Stimulated activated CD4-positive, alpha-beta T cell treated with anti-CD3 and anti-CD28 coated beads, Interleukin-1b, Interleukin-23, amount 100 ng/mL, for 4 hours (primary cell): ENCODE results near the gene RNF220.

ENCODE experiments used
- DNase-seq, 2 donors: peaks; one replicate each; pipeline ENCODE4 v3.0.0-alpha.2; 2020; ENCODE audit warnings: low read depth in 2 of 2

Gene RNF220

GRCh38 chr1:44587796-44588460 lies 182.9 kb downstream of the RNF220 start:
- no peak for DNase-seq

DNA sequence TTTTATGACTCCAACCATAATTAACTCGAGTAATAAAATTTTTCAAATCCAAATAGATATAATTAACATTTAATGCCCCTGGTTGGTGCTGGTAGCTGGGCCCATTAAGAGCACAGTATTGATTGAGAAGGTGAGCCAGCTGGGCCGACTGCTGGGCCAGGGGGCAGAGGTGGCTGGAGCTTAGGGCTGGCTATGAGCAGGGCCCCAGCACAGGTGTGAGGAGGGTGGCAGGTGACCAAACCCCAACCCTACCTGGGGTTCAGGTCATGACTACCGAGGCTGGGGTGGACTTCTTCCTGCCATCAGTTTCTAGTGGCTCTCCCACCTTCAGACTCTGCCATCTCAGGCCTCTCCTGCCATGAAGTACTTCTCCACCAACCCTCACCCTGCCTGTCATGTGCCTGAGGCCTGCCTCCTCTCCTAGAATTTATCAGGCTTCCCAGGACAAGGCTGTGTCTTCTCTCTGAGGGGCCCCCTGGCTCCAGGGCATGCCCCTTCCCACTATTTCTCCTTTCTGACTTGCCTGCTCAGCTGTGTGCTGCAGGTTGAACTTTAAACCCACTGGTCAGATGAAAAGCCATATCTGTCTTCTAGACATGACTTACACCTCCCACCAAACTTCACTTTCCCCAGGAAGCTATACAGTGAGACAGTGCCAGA lies 183.6 kb downstream of the RNF220 start:
- DNase-seq = no peak

DNA sequence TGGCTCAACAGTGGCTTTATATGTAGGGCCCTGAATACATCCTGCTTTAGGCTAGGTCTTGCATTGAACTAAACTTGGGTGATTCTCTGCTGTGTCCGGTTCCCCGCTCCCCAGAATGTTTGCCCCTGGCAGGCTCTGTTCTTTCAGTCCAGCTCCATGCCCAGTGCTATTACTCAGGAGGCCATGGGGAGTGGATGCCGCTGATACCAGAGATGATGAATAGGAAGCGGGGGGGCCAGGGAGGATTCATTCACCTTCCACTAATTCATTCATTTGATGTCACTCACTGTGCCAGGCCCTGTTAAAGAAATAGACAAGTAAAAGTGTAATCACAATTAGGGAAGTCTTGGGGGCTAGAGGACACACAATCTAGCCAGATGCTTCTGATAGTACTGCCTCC lies 185.4 kb downstream of the RNF220 start:
- DNase-seq = no peak

DNA sequence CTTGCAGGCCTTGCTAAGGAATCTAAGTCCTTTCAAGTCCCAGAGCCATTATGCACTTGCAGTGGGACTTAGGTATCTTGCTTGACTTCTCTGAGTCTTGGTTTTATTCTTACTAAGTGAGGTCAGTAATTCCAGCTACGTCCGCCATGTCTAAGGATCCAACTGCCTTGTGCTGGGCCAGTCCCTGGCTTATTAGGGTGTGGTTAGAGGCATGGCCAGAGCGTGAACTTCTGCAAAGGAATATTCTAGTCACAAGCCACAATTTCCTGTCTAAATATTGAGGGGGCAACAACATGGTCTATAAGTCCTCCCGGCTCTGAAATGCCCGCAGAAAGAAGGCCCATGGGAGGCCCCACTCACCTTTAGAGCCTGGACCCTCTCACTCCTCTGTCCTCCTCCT lies 186.3 kb downstream of the RNF220 start:
- DNase-seq = no peak

GRCh38 chr1:44592208-44593145 lies 187.4 kb downstream of the RNF220 start:
- DNase-seq = no peak

DNA sequence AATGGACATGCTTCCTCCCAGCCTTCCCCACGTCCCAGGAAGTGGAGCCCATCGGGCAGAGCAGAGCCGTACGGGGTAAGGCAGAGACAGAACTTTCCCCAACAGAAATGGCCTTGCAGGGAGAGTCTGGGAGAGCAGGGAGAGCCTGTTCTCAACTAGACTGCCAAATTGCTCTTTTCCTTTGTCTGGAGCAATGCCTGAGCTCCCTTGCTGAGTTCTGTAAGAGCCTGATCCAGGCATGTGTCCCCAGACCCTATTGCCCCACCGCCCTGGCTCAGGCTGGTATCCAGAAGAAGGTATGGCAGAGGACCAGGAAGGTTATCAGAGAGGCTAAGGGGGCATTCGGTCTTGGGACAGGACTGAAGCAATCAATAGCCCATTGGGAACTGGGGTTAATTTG lies 189.3 kb downstream of the RNF220 start:
- no peak for DNase-seq

GRCh38 chr1:44594871-44595735 lies 190.0 kb downstream of the RNF220 start:
- DNase-seq = peak; percentile 70 to 79

- no peak for DNase-seq
Observed at GRCh38 chr1:44596511-44596910, 191.5 kb downstream of the RNF220 start.

- DNase-seq = no peak
Observed at GRCh38 chr1:44598167-44598566, 193.1 kb downstream of the RNF220 start.

DNA sequence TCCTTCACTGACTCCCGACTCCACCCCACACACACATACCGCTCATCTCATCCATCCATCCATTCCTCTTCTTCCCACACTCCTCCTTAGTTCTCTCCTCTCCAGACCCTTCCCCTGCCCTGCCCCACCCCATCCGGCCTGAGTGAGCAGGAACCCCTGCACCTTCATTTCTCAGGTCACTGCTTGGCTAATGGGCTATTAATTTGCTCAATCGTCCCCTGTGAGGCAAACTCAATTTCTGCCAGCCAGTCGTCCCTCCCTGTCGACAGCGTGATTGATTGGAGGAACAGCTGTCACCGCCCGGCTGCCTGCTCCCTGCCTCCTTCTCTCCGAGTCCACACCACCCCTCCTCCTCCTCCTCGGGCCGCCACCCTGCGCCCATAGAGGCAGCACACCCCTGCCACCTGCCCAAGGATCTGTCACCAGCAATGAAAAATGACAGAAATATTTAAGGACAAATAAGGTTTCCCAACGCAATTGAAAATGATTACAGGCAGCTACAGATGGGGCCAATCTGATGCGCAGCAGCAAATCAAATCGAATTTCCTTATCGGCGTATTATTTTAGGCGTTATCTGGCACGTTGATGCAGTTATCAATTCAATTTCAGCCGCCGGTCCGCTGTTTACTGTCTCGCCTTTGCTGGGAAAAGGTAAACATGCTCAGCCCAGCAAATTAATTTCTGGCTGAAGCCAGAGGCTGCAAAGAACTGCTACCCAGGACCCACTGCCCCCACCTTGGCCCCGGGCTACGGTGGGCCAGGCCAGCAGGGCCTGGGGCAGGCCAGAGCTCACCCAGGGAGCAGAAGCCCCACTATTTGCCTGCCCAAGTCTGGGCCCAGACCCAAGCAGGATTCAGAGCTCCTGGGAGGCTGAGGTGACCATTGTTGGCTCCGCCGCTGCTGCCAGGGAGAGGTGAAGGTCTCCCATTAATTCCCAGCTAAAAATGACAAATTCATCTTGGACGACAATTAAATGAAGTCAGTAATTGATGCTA lies 197.9 kb downstream of the RNF220 start:
- DNase-seq = no peak

GRCh38 chr1:44603718-44604117 lies 198.7 kb downstream of the RNF220 start:
- DNase-seq = no peak

DNA sequence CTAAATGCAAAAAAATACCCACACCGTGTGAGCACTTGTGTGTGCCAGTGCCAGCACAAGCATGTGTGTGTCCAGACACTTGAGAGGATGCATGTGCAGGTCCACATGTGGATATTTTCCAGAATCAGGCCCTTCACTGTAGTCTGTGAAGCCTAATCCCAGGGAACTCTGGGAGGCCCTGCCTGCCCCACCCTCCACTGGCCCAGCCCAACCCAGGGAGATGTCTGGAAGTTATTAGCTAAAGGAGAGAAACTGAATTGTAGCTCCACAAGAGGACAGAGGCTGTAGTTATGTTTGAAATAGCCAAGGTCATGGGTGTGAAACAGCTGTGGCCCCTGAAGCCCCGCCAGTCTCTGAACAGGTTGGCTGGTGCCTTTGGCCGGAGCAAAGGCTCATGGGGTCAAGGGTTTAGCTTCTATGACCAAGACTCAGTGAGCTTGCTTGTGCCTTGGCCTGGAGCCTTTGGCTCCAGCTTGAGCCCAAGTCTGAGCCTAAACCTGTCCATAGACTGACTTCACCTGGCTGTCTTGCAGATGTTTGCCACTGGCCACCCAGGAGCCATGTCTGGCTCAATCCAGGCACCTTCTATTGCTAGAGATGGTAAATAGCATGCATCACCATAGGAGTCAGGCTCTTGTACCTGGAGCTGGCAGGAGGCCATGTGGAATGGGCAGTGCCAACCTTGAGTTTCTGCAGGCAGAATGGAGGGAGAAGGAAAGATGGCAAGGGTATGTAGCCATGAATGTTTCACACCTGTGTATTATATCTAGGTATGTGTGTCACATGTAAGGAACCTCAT lies 199.3 kb downstream of the RNF220 start:
- DNase-seq = no peak

DNA sequence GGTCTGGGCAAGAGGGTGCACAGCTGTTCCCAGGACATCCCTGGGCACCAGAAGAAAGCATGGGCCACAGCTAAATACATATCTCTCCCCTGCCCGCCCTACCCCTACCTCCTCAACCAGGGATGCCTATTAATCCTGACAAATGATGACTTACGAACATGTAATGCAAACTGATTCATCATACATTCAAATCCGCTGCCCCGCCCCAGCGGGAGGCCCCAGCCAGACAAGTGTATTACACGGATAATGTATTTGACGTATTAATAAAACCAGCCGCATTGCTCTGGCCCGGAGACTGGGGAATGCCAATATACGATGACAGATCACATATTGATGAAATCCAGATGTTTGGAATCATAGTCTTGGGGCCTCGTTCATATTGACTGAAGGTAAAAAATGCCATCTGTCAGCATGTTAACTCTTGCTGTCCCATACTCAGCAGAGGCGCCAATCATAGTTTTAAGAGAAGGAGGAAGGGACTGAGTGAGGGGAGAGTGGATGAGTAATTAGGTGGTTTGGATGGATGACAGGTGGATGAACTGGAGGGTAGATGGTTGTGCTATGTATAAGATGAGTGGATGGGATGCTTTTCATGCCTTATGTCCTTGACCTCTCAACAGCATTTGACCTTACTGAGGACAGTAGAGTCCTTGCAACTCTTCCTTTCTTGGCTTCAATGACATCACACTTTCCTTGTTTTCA lies 201.0 kb downstream of the RNF220 start:
- DNase-seq = no peak

DNA sequence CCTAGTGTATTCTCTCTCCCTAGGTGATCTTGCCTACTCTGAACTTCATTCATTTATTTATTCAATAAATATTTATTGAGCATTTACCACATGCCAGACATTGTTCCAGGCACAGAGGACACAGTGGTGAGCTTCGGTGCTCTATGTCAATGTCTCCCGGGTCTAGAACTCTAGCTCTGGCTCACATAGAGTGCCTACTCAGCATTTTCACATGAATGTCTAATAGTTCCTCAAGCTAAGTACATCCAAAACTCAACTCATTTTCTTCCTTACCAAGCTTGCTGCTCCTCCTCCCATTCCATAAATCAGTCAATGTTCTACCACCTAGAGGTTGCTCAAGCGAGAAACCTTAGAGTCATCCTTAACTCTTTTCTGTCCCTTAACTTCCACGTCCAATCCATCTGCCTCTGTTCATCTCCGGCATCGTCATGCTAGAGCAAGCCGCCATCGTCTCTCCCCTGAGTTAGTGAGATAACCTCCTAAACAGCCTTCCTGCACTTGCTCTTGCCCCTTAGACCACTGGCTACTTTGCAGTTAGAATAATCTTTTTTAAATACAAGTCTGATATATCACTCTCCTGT lies 201.7 kb downstream of the RNF220 start:
- DNase-seq = no peak

DNA sequence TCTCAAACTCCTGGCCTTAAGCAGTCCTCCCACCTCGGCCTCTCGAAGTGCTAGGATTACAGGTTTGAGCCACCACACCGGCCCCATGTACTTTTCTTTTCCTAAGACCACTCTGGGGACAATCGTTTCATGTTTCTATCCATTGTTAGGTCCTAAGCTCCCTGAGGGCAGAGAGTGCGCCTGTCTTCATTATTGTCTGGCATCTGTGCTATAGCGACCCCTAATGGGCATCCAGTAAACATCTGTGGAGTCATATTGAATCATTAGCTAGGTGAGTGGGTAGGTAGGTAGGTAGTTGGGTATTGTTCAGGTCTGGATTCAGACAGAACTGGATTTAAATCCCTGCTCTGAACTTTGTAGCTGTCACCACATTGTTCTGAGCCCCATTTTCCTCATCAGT lies 203.1 kb downstream of the RNF220 start:
- DNase-seq = no peak

GRCh38 chr1:44609412-44609767 lies 204.3 kb downstream of the RNF220 start:
- peak in 1 of 2 donors; percentile 28 for DNase-seq

GRCh38 chr1:44609768-44610526 lies 204.9 kb downstream of the RNF220 start:
- DNase-seq = no peak
